OCI-LY7 (cell line): ENCODE measurements around the gene EIF3D. TPM values are rescaled to one million over a fixed set of nuclear protein-coding genes. Genes with fewer than 3 reads are reported as not detected.

Experiments
- BruUV-seq: library from RNA; stranded (reverse); fragments of 400-500 nt; replicated peaks from 2 replicates; lab custom pipeline; 2021; lab: Mats Ljungman, UMichigan
- CTCF ChIA-PET: fragments of 300-600 bp; sonication (Branson Sonifier 250); formaldehyde crosslinking; loops from one replicate; lab custom pipeline; 2022; ENCODE audit warnings: antibody characterized with exemption; ENCODE audit not compliant: unreplicated experiment; lab: Charles Lee
- POLR2A ChIA-PET: fragments of 300-600 bp; sonication (Branson Sonifier 250); formaldehyde crosslinking; loops from one replicate; lab custom pipeline; 2022; ENCODE audit warnings: antibody characterized with exemption; lab: Charles Lee
- DNase-seq: peaks from one replicate; pipeline ENCODE4 v3.0.0-alpha.2; 2015; ENCODE audit warnings: low spot score
- H2AFZ ChIP-seq: fragments of 200-600 bp; sonication (generic), shearing (Covaris generic); 2 replicates; pipeline ENCODE4 v1.6.1; 2014; ENCODE audit warnings: mild to moderate bottlenecking, antibody characterized with exemption, low read length, moderate library complexity
- H3K27ac ChIP-seq: fragments of 200-600 bp; sonication (generic); 2 replicates; pipeline ENCODE4 v1.5.1; 2014; ENCODE audit warnings: mixed run types, low read depth, mild to moderate bottlenecking, moderate library complexity, low read length, inconsistent platforms; ENCODE audit not compliant: poor library complexity, severe bottlenecking
- H3K36me3 ChIP-seq: fragments of 200-600 bp; sonication (generic); 2 replicates; pipeline ENCODE4 v1.6.1; 2014; ENCODE audit warnings: mild to moderate bottlenecking, antibody characterized with exemption, low read length, moderate library complexity, mixed read lengths; ENCODE audit not compliant: insufficient read depth
- H3K4me1 ChIP-seq: fragments of 200-600 bp; sonication (generic); 2 replicates; pipeline ENCODE4 v1.5.1; 2014; ENCODE audit warnings: mild to moderate bottlenecking, low read length; ENCODE audit not compliant: insufficient read depth, poor library complexity, severe bottlenecking
- H3K4me2 ChIP-seq: fragments of 200-600 bp; sonication (generic); 2 replicates; pipeline ENCODE4 v1.6.1; 2014; ENCODE audit warnings: mild to moderate bottlenecking, low read length
- H3K4me3 ChIP-seq: fragments of 200-600 bp; sonication (generic); 2 replicates; pipeline ENCODE4 v1.5.1; 2014; ENCODE audit warnings: mild to moderate bottlenecking, low read depth, low read length; ENCODE audit not compliant: poor library complexity, severe bottlenecking
- H3K79me2 ChIP-seq: fragments of 200-600 bp; sonication (generic); 2 replicates; pipeline ENCODE4 v1.6.1; 2016; ENCODE audit warnings: low read depth, mild to moderate bottlenecking, low read length, moderate library complexity, mixed read lengths; ENCODE audit not compliant: insufficient read depth
- H3K9me2 ChIP-seq: fragments of 200-600 bp; sonication (generic); 2 replicates; pipeline ENCODE4 v1.6.1; 2016; ENCODE audit warnings: mild to moderate bottlenecking, low read length, mixed read lengths; ENCODE audit not compliant: insufficient read depth
- H3K9me3 ChIP-seq: fragments of 200-600 bp; sonication (generic); 2 replicates; pipeline ENCODE4 v1.6.1; 2014; ENCODE audit warnings: mild to moderate bottlenecking, mixed run types, low read length, mixed read lengths
- H4K20me1 ChIP-seq: fragments of 200-600 bp; sonication (generic); 2 replicates; pipeline ENCODE4 v1.6.1; 2014; ENCODE audit warnings: mild to moderate bottlenecking, antibody characterized with exemption, low read length, moderate library complexity, mixed read lengths; ENCODE audit not compliant: insufficient read depth
- EZH2phosphoT487 ChIP-seq: fragments of 200-600 bp; sonication (generic); IDR thresholded peaks from 2 replicates; pipeline ENCODE4 v1.6.1; 2018; ENCODE audit warnings: low read depth, borderline replicate concordance, mild to moderate bottlenecking, mixed run types, antibody characterized with exemption, low read length, moderate library complexity, mixed read lengths
- intact Hi-C: fragments of 100-400 bp; cut with micrococcal nuclease; formaldehyde crosslinking; loops from one replicate; pipeline ENCODE4 v1.10.0; 2022; ENCODE audit not compliant: unreplicated experiment
- total RNA-seq, 2 experiments: library from RNA; depleted of rRNA in 1 of 2; stranded (reverse); fragments of >200 nt in 1 of 2; shearing (Covaris generic) in 1 of 2; gene quantifications; 2 replicates each; pipeline ENCODE4 v1.2.3, GENCODE V29; 2014 to 2022
- TF ChIP-seq, protein P1 (sequence below): fragments of 200-600 bp; sonication (generic); conservative IDR thresholded peaks from 2 replicates; pipeline ENCODE4 v1.5.1; 2014; ENCODE audit warnings: mild to moderate bottlenecking, antibody characterized with exemption, low read length, moderate library complexity, mixed read lengths

EIF3D gene
- total RNA-seq, 2 experiments from 2014 or later: 223 to 270 TPM

DNA sequence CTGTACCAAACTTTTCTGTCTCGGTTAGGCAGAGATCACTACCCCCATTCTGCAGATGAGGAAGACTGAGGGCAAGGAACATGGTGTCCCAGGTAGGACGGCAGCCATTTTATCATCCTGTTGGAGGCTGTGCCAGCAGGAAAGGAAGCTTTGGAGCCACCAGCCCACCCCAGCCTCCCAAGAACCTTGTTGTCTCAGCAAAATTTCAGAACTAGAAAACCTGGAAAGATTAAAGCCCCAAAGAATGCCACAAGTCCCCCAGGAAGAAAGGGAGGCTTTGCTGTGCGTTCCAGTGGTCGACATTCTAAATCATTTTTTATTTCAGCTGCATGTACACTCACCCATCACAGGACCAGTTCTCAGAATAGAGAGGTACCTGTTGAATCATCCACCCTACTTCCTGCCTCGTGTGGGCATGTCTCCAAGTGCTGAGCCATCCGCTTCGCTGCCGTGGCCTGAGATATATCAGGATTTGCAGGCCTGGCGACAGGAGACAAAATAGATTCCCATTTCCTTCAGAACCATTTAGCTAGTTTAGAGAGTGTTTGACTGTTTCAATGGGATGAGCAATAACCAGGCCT lies 13.0 kb upstream of the EIF3D start:
- Histone ChIP-seq H3K79me2 (no peaks in the 10 kb centered on the region), H2AFZ (no peak overlapping the region), H4K20me1 (no peaks in the 10 kb centered on the region), H3K27ac (no peak overlapping the region), H3K4me2 (no peak overlapping the region), H3K9me3 (no peaks in the 10 kb centered on the region), H3K4me1 (peaks cover 3% of the 10 kb centered on the region), H3K4me3 (no peak overlapping the region), H3K36me3 (no peaks in the 10 kb centered on the region), H3K9me2 (no peaks in the 10 kb centered on the region)
- intact Hi-C loops: loop anchor here (10.0 kb wide), 1 partner anchor 83 kb away; no protein-coding TSS in a partner anchor
- BruUV-seq: no TSS peak
- POLR2A ChIA-PET: no interaction called here
- DNase-seq: no peak
- CTCF ChIA-PET: no interaction called here
- TF ChIP-seq EZH2phosphoT487: no peak
- TF ChIP-seq, protein P1, sequence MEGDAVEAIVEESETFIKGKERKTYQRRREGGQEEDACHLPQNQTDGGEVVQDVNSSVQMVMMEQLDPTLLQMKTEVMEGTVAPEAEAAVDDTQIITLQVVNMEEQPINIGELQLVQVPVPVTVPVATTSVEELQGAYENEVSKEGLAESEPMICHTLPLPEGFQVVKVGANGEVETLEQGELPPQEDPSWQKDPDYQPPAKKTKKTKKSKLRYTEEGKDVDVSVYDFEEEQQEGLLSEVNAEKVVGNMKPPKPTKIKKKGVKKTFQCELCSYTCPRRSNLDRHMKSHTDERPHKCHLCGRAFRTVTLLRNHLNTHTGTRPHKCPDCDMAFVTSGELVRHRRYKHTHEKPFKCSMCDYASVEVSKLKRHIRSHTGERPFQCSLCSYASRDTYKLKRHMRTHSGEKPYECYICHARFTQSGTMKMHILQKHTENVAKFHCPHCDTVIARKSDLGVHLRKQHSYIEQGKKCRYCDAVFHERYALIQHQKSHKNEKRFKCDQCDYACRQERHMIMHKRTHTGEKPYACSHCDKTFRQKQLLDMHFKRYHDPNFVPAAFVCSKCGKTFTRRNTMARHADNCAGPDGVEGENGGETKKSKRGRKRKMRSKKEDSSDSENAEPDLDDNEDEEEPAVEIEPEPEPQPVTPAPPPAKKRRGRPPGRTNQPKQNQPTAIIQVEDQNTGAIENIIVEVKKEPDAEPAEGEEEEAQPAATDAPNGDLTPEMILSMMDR: no peak

GRCh38 chr22:36540867-36541642 lies 12.1 kb upstream of the EIF3D start:
- POLR2A ChIA-PET: no interaction called here
- no peak for DNase-seq
- H3K27ac ChIP-seq: no peak overlapping the region
- H3K4me3 ChIP-seq: no peak overlapping the region
- no peaks in the 10 kb centered on the region for H3K36me3 ChIP-seq
- CTCF ChIA-PET: no interaction called here
- H3K9me2 ChIP-seq: no peaks in the 10 kb centered on the region
- intact Hi-C loops: loop anchor here (10.0 kb wide), 1 partner anchor 84 kb away; no protein-coding TSS in a partner anchor
- no peaks in the 10 kb centered on the region for H4K20me1 ChIP-seq
- BruUV-seq: no TSS peak
- H3K4me2 ChIP-seq: no peak overlapping the region
- no peaks in the 10 kb centered on the region for H3K9me3 ChIP-seq
- H2AFZ ChIP-seq: no peak overlapping the region
- H3K4me1 ChIP-seq: peaks cover under 1% of the 10 kb centered on the region
- TF ChIP-seq, protein P1: no peak
- TF ChIP-seq EZH2phosphoT487: no peak
- no peaks in the 10 kb centered on the region for H3K79me2 ChIP-seq

DNA sequence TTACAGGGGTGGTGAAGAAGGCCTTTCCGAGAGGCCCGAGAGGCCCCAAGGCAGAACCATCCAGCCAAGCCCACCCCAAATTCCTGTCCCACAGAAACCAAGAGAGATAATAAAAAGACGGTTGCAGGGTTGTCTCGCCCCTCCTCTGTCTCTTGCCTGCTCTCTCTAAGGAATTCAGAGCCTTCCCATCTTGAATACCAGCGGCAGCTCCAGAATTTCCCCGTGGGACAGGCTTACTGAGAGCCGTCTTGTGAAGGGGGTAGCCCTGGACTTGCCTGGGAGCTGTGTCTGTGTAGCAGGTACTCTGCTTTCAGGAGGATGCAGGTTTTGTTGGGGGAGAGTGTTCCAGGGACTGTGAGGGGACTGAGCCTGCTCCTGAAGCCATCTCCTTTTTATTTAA lies 9.6 kb upstream of the EIF3D start:
- H3K4me2 ChIP-seq: no peak overlapping the region
- ChIA-PET CTCF (no interaction called here), POLR2A (no interaction called here)
- no peak overlapping the region for H2AFZ ChIP-seq
- TF ChIP-seq, protein P1: no peak
- TF ChIP-seq EZH2phosphoT487: no peak
- H3K9me2 ChIP-seq: no peaks in the 10 kb centered on the region
- no peak overlapping the region for H3K27ac ChIP-seq
- BruUV-seq: no TSS peak
- H3K9me3 ChIP-seq: peaks cover 6% of the 10 kb centered on the region
- H3K4me3 ChIP-seq: no peak overlapping the region
- intact Hi-C loops: no loop called here
- no peaks in the 10 kb centered on the region for H3K4me1 ChIP-seq
- H4K20me1 ChIP-seq: no peaks in the 10 kb centered on the region
- H3K36me3 ChIP-seq: no peaks in the 10 kb centered on the region
- H3K79me2 ChIP-seq: no peaks in the 10 kb centered on the region
- no peak for DNase-seq
